HCT116 (cell line): ENCODE data around the gene NARS2. TPM values are rescaled to one million over a fixed set of nuclear protein-coding genes. Genes with fewer than 3 reads are reported as not detected.

ENCODE experiments used
- ATAC-seq: fragments of 200-7000 bp; cut with Tn5 transposase; 2 replicates; pipeline ENCODE4 v1.9.1; 2020; ENCODE audit warnings: mild to moderate bottlenecking, moderate library complexity
- BruUV-seq: library from RNA; stranded (reverse); fragments of 400-500 nt; replicated peaks from 2 replicates; lab custom pipeline; 2021; lab: Mats Ljungman, UMichigan
- CTCF ChIA-PET: fragments of 300-600 bp; sonication (Branson Sonifier 250); formaldehyde crosslinking; loops from one replicate; lab custom pipeline; 2021; ENCODE audit warnings: antibody characterized with exemption; lab: Charles Lee
- POLR2A ChIA-PET: fragments of 300-600, 350-600 bp; sonication (Branson Sonifier 250); formaldehyde crosslinking; loops from one replicate; lab custom pipeline; 2021; ENCODE audit warnings: antibody characterized with exemption; lab: Charles Lee
- RAD21 ChIA-PET, 2 experiments: fragments of 300-600 bp; sonication (Branson Sonifier 250); formaldehyde crosslinking; loops; one replicate each; lab custom pipeline; 2023; ENCODE audit warnings: low total read pairs in 2 of 2; ENCODE audit not compliant: uncharacterized antibody in 2 of 2, unreplicated experiment in 2 of 2, low non-redundant PET in 1 of 2; lab: Charles Lee
- DNase-seq: peaks from one replicate; pipeline ENCODE4 v3.0.0-alpha.2; 2010; ENCODE audit warnings: low read depth, low spot score
- H2AFZ ChIP-seq: fragments of 200-600 bp; shearing (Covaris generic), sonication (generic); 2 replicates; pipeline ENCODE4 v1.6.1; 2017; ENCODE audit warnings: low read depth, mixed run types, mixed read lengths, antibody characterized with exemption, low read length; ENCODE audit not compliant: poor library complexity, severe bottlenecking
- H3K27ac ChIP-seq: 2 replicates; pipeline ENCODE4 v1.5.1; 2012; ENCODE audit warnings: low read depth, low read length
- H3K27me3 ChIP-seq: fragments of 200-600 bp; sonication (generic); 2 replicates; pipeline ENCODE4 v1.6.1; 2016; ENCODE audit warnings: mixed run types, low read length, mixed read lengths; ENCODE audit not compliant: insufficient read depth
- H3K36me3 ChIP-seq, 2 experiments: fragments of 200-500 bp in 1 of 2; fragments of 200-600 bp in 1 of 2; sonication (Bioruptor generic) in 1 of 2; sonication (generic) in 1 of 2; 2 replicates each; pipeline versions ENCODE4 v1.5.1 to v1.6.1; 2014 to 2016; ENCODE audit warnings: low read length in 2 of 2, inconsistent platforms in 1 of 2, mixed read lengths in 1 of 2, mixed run types in 1 of 2; ENCODE audit not compliant: insufficient read depth in 2 of 2, control insufficient read depth in 1 of 2
- H3K4me1 ChIP-seq, 2 experiments: fragments of 200-600 bp in 1 of 2; sonication (generic) in 1 of 2; 2 replicates each; pipeline versions ENCODE4 v1.5.1 to v1.6.1; 2012 to 2017; ENCODE audit warnings: low read length in 2 of 2, inconsistent platforms in 1 of 2, mild to moderate bottlenecking in 1 of 2, mixed read lengths in 1 of 2, mixed run types in 1 of 2, moderate library complexity in 1 of 2; ENCODE audit not compliant: insufficient read depth in 2 of 2, control insufficient read depth in 1 of 2
- H3K4me2 ChIP-seq: fragments of 200-600 bp; sonication (generic); 2 replicates; pipeline ENCODE4 v1.6.1; 2017; ENCODE audit warnings: mixed run types, low read length, mixed read lengths
- H3K4me3 ChIP-seq, 2 experiments: fragments of 200-600 bp in 1 of 2; sonication (generic) in 1 of 2; replicated peaks in 1 of 2; 2 replicates each; pipeline ENCODE4 v1.5.1; 2011 to 2016; ENCODE audit warnings: low read length in 2 of 2, control low read depth in 1 of 2, low read depth in 1 of 2, mild to moderate bottlenecking in 1 of 2, mixed read lengths in 1 of 2, mixed run types in 1 of 2
- H3K79me2 ChIP-seq: fragments of 200-600 bp; sonication (generic); 2 replicates; pipeline ENCODE4 v1.6.1; 2017; ENCODE audit warnings: mild to moderate bottlenecking, mixed run types, low read length, moderate library complexity, mixed read lengths; ENCODE audit not compliant: insufficient read depth
- H3K9ac ChIP-seq: fragments of 200-600 bp; sonication (generic); 2 replicates; pipeline ENCODE4 v1.6.1; 2016; ENCODE audit warnings: low read length, mixed read lengths
- H3K9me2 ChIP-seq: fragments of 200-600 bp; sonication (generic), shearing (Covaris generic); 2 replicates; pipeline ENCODE4 v1.6.1; 2017; ENCODE audit warnings: mixed run types, mild to moderate bottlenecking, moderate library complexity; ENCODE audit not compliant: insufficient read depth
- H3K9me3 ChIP-seq, 2 experiments: fragments of 200-500 bp in 1 of 2; fragments of 200-600 bp in 1 of 2; sonication (Bioruptor generic) in 1 of 2; sonication (generic) in 1 of 2; 2 replicates each; pipeline ENCODE4 v1.6.1; 2014 to 2017; ENCODE audit warnings: low read length in 2 of 2, mixed read lengths in 2 of 2, inconsistent platforms in 1 of 2, low read depth in 1 of 2, mild to moderate bottlenecking in 1 of 2, mixed run types in 1 of 2, moderate library complexity in 1 of 2; ENCODE audit not compliant: control insufficient read depth in 1 of 2, insufficient read depth in 1 of 2
- H4K20me1 ChIP-seq: fragments of 200-600 bp; sonication (generic), shearing (Covaris generic); 2 replicates; pipeline ENCODE4 v1.6.1; 2017; ENCODE audit warnings: mixed run types, mild to moderate bottlenecking, moderate library complexity; ENCODE audit not compliant: insufficient read depth
- EGR1 ChIP-seq: IDR thresholded peaks from 2 replicates; pipeline ENCODE4 v1.6.1; 2012; ENCODE audit warnings: low read depth
- EZH2 ChIP-seq: fragments of 200-600 bp; sonication (generic); IDR thresholded peaks from 2 replicates; pipeline ENCODE4 v1.6.1; 2017; ENCODE audit warnings: antibody characterized with exemption, mixed run types
- EZH2phosphoT487 ChIP-seq: fragments of 200-600 bp; IDR thresholded peaks from 2 replicates; pipeline ENCODE4 v1.6.1; 2018; ENCODE audit warnings: antibody characterized with exemption, borderline replicate concordance
- MAX ChIP-seq: IDR thresholded peaks from 2 replicates; pipeline ENCODE4 v1.6.1; 2012
- POLR2A ChIP-seq: IDR thresholded peaks from 2 replicates; pipeline ENCODE4 v1.7.0; 2011; ENCODE audit warnings: borderline replicate concordance; ENCODE audit not compliant: insufficient read depth, insufficient read length; ENCODE audit errors: extremely low read depth
- RAD21 ChIP-seq: IDR thresholded peaks from 2 replicates; pipeline ENCODE4 v1.6.1; 2012; ENCODE audit warnings: low read depth, mild to moderate bottlenecking
- SRF ChIP-seq: IDR thresholded peaks from 2 replicates; pipeline ENCODE4 v1.6.1; 2012; ENCODE audit warnings: low read depth
- YY1 ChIP-seq: IDR thresholded peaks from 2 replicates; pipeline ENCODE4 v1.6.1; 2011; ENCODE audit warnings: low read length, low read depth, moderate library complexity, mild to moderate bottlenecking; ENCODE audit not compliant: insufficient replicate concordance; ENCODE audit errors: extremely low read depth
- intact Hi-C: fragments of 100-400 bp; cut with micrococcal nuclease; formaldehyde crosslinking; loops from 2 replicates; pipeline ENCODE4 v1.10.0; 2022
- total RNA-seq: library from RNA; stranded (reverse); gene quantifications from one replicate; pipeline ENCODE4 v1.2.1, GENCODE V29; 2021; ENCODE audit not compliant: unreplicated experiment
- TF ChIP-seq, protein P1 (sequence below), 3 experiments: fragments of 200-600 bp in 1 of 3; sonication (generic) in 1 of 3; IDR thresholded peaks in 2 of 3; conservative IDR thresholded peaks in 1 of 3; 2 replicates each; pipeline ENCODE4 v1.5.1; 2012 to 2017; ENCODE audit warnings: low read depth in 2 of 3, low read length in 2 of 3, antibody characterized with exemption in 1 of 3, borderline replicate concordance in 1 of 3, control low read depth in 1 of 3, mild to moderate bottlenecking in 1 of 3, mixed read lengths in 1 of 3, mixed run types in 1 of 3, moderate library complexity in 1 of 3; ENCODE audit not compliant: insufficient read depth in 1 of 3
- TF ChIP-seq, protein P2 (sequence below): IDR thresholded peaks from 2 replicates; pipeline ENCODE4 v1.6.1; 2012; ENCODE audit warnings: low read depth

NARS2 gene
- total RNA-seq, 1 experiment from 2014 or later, result 26.0 TPM

DNA sequence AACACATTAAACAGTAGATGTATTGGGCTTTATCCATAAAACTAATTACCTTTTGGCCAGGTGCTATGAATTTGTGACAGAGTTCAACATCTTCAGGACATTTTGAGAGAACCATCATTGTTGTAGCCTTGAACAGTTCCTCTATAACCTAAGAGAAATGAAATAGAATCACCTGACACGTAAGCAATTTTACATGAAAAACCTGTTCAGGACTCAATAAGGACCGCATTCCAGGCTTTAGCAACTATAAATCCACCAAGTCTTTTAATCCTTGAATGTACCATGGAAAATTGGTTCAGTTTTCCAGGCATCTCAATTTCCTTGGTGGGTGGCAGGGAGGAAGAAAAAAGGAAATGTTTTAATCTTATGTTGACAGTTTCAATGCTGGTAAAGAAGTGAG is 96.1 kb downstream of the NARS2 start (continued):
- TF ChIP-seq, protein P1, sequence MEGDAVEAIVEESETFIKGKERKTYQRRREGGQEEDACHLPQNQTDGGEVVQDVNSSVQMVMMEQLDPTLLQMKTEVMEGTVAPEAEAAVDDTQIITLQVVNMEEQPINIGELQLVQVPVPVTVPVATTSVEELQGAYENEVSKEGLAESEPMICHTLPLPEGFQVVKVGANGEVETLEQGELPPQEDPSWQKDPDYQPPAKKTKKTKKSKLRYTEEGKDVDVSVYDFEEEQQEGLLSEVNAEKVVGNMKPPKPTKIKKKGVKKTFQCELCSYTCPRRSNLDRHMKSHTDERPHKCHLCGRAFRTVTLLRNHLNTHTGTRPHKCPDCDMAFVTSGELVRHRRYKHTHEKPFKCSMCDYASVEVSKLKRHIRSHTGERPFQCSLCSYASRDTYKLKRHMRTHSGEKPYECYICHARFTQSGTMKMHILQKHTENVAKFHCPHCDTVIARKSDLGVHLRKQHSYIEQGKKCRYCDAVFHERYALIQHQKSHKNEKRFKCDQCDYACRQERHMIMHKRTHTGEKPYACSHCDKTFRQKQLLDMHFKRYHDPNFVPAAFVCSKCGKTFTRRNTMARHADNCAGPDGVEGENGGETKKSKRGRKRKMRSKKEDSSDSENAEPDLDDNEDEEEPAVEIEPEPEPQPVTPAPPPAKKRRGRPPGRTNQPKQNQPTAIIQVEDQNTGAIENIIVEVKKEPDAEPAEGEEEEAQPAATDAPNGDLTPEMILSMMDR (IDR thresholded peaks at IDR 0.05 in 2 of 3, conservative IDR thresholded peaks at IDR 0.05 in 1 of 3; ENCODE audit: borderline replicate concordance in 1 of 3, insufficient read depth in 1 of 3, low read depth in 2 of 3, low read length in 2 of 3), result no peak
- TF ChIP-seq, all 23 proteins: peak for 0

- no peak for TF ChIP-seq SRF
- no peak for TF ChIP-seq POLR2A
- TF ChIP-seq EZH2, result no peak
- no peak for TF ChIP-seq MAX
- no peak for TF ChIP-seq EGR1
- TF ChIP-seq, all 23 proteins: peak for 0
Measured at GRCh38 chr11:78476066-78476465, 98.6 kb downstream of the NARS2 start.

DNA sequence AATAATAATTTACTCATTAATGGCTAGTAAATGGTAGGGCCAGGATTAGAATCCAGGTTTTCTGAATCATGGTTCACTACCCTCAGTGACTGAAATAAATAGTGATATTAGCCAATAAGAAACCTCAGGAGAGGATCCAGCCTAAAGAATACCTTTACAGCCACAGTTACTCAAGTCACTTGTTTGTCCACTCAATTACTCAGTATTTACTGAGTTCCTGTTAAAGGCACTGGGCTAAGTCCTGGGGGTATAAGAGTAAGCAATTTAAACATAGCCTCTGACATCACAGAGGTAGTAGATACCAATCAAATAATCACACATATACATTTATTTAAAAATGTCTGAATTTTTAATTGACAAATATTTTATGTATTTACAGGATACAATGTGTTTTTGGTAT is 100.2 kb downstream of the NARS2 start:
- Histone ChIP-seq H3K4me2 (no peak overlapping the region), H3K9me2 (no peaks in the 10 kb centered on the region), H3K9me3 (no peaks in the 10 kb centered on the region), H2AFZ (no peak overlapping the region), H4K20me1 (no peaks in the 10 kb centered on the region), H3K27me3 (no peaks in the 10 kb centered on the region), H3K4me1 (no peaks in the 10 kb centered on the region), H3K9ac (no peak overlapping the region), H3K36me3 (no peaks in the 10 kb centered on the region; a peak in 1 of 4 replicates), H3K27ac (no peak overlapping the region), H3K4me3 (no peak overlapping the region), H3K79me2 (no peaks in the 10 kb centered on the region)
- ATAC-seq, result no peak
- ChIA-PET CTCF (no interaction called here), RAD21 (no interaction called here), POLR2A (no interaction called here)
- intact Hi-C loops, result no loop called here
- DNase-seq, result no peak
- BruUV-seq, result no TSS peak
- no peak for TF ChIP-seq RAD21
- TF ChIP-seq, protein P2, sequence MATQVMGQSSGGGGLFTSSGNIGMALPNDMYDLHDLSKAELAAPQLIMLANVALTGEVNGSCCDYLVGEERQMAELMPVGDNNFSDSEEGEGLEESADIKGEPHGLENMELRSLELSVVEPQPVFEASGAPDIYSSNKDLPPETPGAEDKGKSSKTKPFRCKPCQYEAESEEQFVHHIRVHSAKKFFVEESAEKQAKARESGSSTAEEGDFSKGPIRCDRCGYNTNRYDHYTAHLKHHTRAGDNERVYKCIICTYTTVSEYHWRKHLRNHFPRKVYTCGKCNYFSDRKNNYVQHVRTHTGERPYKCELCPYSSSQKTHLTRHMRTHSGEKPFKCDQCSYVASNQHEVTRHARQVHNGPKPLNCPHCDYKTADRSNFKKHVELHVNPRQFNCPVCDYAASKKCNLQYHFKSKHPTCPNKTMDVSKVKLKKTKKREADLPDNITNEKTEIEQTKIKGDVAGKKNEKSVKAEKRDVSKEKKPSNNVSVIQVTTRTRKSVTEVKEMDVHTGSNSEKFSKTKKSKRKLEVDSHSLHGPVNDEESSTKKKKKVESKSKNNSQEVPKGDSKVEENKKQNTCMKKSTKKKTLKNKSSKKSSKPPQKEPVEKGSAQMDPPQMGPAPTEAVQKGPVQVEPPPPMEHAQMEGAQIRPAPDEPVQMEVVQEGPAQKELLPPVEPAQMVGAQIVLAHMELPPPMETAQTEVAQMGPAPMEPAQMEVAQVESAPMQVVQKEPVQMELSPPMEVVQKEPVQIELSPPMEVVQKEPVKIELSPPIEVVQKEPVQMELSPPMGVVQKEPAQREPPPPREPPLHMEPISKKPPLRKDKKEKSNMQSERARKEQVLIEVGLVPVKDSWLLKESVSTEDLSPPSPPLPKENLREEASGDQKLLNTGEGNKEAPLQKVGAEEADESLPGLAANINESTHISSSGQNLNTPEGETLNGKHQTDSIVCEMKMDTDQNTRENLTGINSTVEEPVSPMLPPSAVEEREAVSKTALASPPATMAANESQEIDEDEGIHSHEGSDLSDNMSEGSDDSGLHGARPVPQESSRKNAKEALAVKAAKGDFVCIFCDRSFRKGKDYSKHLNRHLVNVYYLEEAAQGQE, result no peak
- no peak for TF ChIP-seq YY1
- TF ChIP-seq MAX, result no peak
- no peak for TF ChIP-seq EZH2phosphoT487

More at GRCh38 chr11:78476066-78476465, 98.6 kb downstream of the NARS2 start:
- Histone ChIP-seq H3K36me3 (no peaks in the 10 kb centered on the region; a peak in 1 of 4 replicates), H3K79me2 (no peaks in the 10 kb centered on the region), H3K4me3 (no peak overlapping the region), H3K4me1 (no peaks in the 10 kb centered on the region), H3K4me2 (no peak overlapping the region), H3K9me2 (no peaks in the 10 kb centered on the region), H2AFZ (no peak overlapping the region), H4K20me1 (no peaks in the 10 kb centered on the region), H3K9me3 (no peaks in the 10 kb centered on the region), H3K9ac (no peak overlapping the region), H3K27me3 (no peaks in the 10 kb centered on the region), H3K27ac (no peak overlapping the region)
- ChIA-PET RAD21 (no interaction called here), CTCF (no interaction called here), POLR2A (interaction anchor here (0.6 kb wide), 1 partner anchor 11 kb away, joined by 3 read pairs; no protein-coding TSS in a partner anchor)
- ATAC-seq (no peak), DNase-seq (no peak)
- no TSS peak for BruUV-seq
- intact Hi-C loops, result no loop called here
